ENCODE measurements around the gene PRUNE2.

The PRUNE2 gene

GRCh38 chr9:76738402-76738801 lies 167.5 kb downstream of the PRUNE2 start:
- DNase-seq (ENCODE audit: low read depth in 2 of 2, low spot score in 1 of 2): no peak

- no peak for DNase-seq (ENCODE audit: low read depth in 2 of 2, low spot score in 1 of 2)
Measured at GRCh38 chr9:76737154-76737902, 168.6 kb downstream of the PRUNE2 start.

- DNase-seq (ENCODE audit: low read depth in 2 of 2, low spot score in 1 of 2): no peak
Measured at GRCh38 chr9:76734716-76735115, 171.2 kb downstream of the PRUNE2 start.

DNA sequence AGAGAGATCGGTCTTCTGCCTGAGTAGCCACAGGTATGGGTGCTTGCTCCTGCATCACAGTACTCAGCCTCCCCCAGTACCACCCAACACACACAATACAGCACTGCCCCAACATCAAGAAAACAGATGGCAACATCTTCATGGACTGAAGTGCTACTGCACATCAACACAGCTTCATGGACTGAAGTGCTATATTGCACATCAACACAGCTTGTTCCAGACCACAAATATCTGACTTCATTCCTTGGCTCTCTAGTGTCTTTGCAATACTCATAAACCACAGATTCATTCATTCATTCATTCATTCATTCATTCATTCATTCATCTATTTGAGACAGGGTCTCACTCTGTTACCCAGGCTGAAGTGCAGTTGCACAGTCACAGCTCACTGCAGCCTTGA lies 172.8 kb downstream of the PRUNE2 start:
- DNase-seq (ENCODE audit: low read depth in 2 of 2, low spot score in 1 of 2): no peak

- DNase-seq (ENCODE audit: low read depth in 2 of 2, low spot score in 1 of 2): no peak
Measured at GRCh38 chr9:76732341-76732958, 173.5 kb downstream of the PRUNE2 start.

GRCh38 chr9:76730801-76731200 lies 175.1 kb downstream of the PRUNE2 start:
- DNase-seq (ENCODE audit: low read depth in 2 of 2, low spot score in 1 of 2): no peak

- DNase-seq (ENCODE audit: low read depth in 2 of 2, low spot score in 1 of 2): no peak
Measured at GRCh38 chr9:76729980-76730737, 175.8 kb downstream of the PRUNE2 start.

- no peak for DNase-seq (ENCODE audit: low read depth in 2 of 2, low spot score in 1 of 2)
Measured at GRCh38 chr9:76729116-76729515, 176.8 kb downstream of the PRUNE2 start.

DNA sequence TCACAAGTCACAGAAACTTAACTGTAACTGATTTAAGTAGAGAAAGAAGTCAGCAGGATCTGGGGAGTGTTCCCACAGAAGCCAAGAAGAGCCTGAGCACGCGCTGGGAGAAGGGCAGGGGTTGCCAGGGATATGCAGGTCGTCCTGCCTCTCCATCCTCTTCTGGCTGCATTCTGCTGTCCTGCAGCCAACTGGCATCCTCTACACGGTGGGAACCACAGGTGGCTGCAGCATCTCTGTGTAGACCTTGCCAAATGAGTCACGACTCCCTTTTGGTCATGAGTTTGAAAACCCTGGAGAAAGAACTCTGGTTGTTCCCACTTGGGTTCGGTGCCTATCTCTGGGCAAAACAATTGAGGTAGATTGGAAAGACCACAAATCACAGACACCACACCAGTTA lies 180.0 kb downstream of the PRUNE2 start:
- no peak for DNase-seq (ENCODE audit: low read depth in 2 of 2, low spot score in 1 of 2)

GRCh38 chr9:76725011-76725546 lies 180.8 kb downstream of the PRUNE2 start:
- DNase-seq (ENCODE audit: low read depth in 2 of 2, low spot score in 1 of 2): no peak

- no peak for DNase-seq (ENCODE audit: low read depth in 2 of 2, low spot score in 1 of 2)
Measured at GRCh38 chr9:76720245-76720644, 185.7 kb downstream of the PRUNE2 start.

GRCh38 chr9:76718166-76718565 lies 187.7 kb downstream of the PRUNE2 start:
- no peak for DNase-seq (ENCODE audit: low read depth in 2 of 2, low spot score in 1 of 2)

GRCh38 chr9:76717613-76718012 lies 188.3 kb downstream of the PRUNE2 start:
- DNase-seq (ENCODE audit: low read depth in 2 of 2, low spot score in 1 of 2): no peak

- no peak for DNase-seq (ENCODE audit: low read depth in 2 of 2, low spot score in 1 of 2)
Measured at GRCh38 chr9:76717176-76717575, 188.7 kb downstream of the PRUNE2 start.

DNA sequence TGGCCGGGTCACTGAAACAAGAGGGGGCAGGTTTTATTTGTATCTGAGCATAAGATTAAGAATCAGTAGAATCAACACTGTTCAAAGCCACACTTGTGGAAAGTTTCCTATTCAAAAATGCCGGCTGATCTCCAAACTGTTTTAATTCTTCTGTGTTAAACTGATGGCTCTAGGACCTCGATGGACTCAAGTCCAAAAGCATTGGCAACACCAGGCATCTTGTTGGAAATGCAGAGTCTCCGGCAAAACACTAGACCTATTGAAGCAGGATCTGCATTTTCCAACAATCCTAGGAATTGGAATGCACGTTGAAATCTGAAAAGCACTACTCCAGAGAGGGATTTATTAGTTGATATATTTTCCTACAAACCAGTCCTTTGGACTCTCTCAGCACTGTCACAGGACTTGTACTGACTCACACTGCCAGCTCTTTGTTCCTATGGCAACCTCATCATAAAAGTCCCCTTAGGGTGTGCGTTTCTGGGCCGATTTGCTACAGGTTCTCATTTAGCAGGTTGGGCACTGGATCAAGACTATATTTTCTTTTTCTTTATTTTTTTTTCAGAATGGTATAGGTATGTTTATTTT lies 189.7 kb downstream of the PRUNE2 start:
- no peak for DNase-seq (ENCODE audit: low read depth in 2 of 2, low spot score in 1 of 2)

DNA sequence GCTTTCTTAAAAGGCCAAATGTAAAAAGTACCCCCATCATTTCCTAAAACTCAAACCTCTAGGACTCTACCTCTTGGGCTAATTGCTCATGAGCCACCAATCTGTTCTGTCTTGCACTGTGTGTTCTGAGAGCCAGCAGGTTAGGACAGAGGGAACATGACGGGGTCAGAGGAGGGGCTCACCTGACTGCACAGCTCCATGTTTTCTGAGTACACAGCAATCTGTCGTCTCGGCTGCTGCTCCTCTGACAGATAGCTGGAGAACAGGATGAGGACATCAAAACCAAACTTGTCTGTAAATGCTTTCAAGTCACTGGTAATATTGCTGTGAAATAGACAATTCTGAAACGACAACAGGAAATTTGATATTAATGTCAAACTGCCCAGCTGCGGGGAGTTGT lies 192.5 kb downstream of the PRUNE2 start:
- DNase-seq (ENCODE audit: low read depth in 2 of 2, low spot score in 1 of 2): no peak

GRCh38 chr9:76709020-76709419 lies 196.9 kb downstream of the PRUNE2 start:
- DNase-seq (ENCODE audit: low read depth in 2 of 2, low spot score in 1 of 2): no peak

DNA sequence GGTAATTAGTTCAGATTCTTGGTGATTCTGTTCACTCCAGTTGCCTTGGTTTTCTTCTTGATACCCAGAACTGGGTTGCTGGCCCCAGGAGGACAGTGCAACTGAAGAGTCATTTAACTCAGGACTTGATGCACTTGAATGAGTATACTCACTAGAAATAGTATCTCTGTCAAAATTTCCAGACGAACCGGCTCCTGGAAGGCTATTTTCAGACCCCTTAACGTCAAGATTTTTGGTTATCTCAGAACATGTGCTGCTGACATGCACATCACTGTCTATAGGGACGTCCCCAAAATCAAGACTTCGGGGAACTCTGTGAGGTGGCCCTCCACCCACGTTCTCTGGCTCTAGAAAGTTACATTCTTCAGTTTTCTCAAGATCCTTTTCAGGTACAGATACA lies 198.4 kb downstream of the PRUNE2 start:
- DNase-seq (ENCODE audit: low read depth in 2 of 2, low spot score in 1 of 2): no peak

- DNase-seq (ENCODE audit: low read depth in 2 of 2, low spot score in 1 of 2): no peak
Measured at GRCh38 chr9:76704593-76705204, 201.2 kb downstream of the PRUNE2 start.

DNA sequence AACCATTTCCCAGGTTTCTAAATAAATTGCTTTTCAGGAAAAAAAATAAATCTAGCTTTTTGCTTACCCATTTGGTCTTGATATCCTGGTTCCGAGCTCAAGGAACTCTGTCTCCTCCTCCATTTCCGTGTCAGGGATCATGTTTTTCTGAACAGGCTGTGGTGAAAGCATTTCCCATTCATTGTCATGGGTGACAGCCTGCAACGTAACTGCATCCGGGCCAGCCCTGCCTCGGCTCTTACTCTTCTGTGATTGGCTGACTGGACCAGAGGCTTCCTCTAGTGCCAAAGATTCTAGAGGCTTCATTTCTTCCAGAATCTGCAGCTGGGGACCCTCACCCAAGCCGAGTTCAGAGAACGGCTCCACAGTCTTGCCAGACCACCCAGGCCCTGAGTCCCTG lies 202.6 kb downstream of the PRUNE2 start:
- no peak for DNase-seq (ENCODE audit: low read depth in 2 of 2, low spot score in 1 of 2)

GRCh38 chr9:76701441-76702039 lies 204.4 kb downstream of the PRUNE2 start:
- DNase-seq (ENCODE audit: low read depth in 2 of 2, low spot score in 1 of 2): no peak
